H1 (cell line): ENCODE results near the gene BRD2. TPM values are rescaled to one million over a fixed set of nuclear protein-coding genes. Genes with fewer than 3 reads are reported as not detected.

Source experiments
- polyA plus RNA-seq, 7 experiments: library from polyadenylated mRNA; depleted of rRNA in 3 of 7; stranded (reverse) in 5 of 7; unstranded in 2 of 7; fragments of >200 nt in 5 of 7; fragments of 200-250 nt in 2 of 7; gene quantifications; 1 replicate in 5 of 7; 2 replicates in 1 of 7; 4 replicates in 1 of 7; pipeline versions ENCODE4 v1.2.1 to v1.2.3, GENCODE V29; 2011 to 2013; ENCODE audit warnings: missing spikeins in 2 of 7, mixed read lengths in 2 of 7
- total RNA-seq: library from RNA; stranded (reverse); fragmentation: NEBNext Ultra II Directional; extraction: Animal tissue kit (Norgen Biotek cat#: 25700); gene quantifications from 2 replicates; pipeline ENCODE4 v1.2.1, GENCODE V29; 2021

The BRD2 gene
- total and polyA plus RNA-seq, 2 of the 8 experiments (the other 6 are each of a cell fraction or from before 2014, with no cell fraction given) = 132 to 185 TPM

Other genes starting within 250 kb of the BRD2 start
- gene HLA-DQA2, start 227.2 kb upstream of the BRD2 start, total RNA-seq = not detected in 2 replicates
- not detected in 2 replicates for gene HLA-DQA2, start 227.2 kb upstream of the BRD2 start, polyA plus RNA-seq (2011; rRNA removed)
- not detected in 2 replicates for gene HLA-DQB2, start 205.1 kb upstream of the BRD2 start, total RNA-seq
- not detected in 2 replicates for gene HLA-DQB2, start 205.1 kb upstream of the BRD2 start, polyA plus RNA-seq (2011; rRNA removed)
- gene HLA-DOB, start 151.6 kb upstream of the BRD2 start, total RNA-seq = 0.27 TPM in 1 of 2 replicates, not detected in the other
- gene HLA-DOB, start 151.6 kb upstream of the BRD2 start, polyA plus RNA-seq (2011; rRNA removed) = 0.19 and 0.35 TPM in 2 replicates
- gene TAP2, start 129.9 kb upstream of the BRD2 start, total RNA-seq = 24.3 and 27.2 TPM in 2 replicates
- gene TAP2, start 129.9 kb upstream of the BRD2 start, polyA plus RNA-seq (2011; rRNA removed) = 11.3 and 19.9 TPM in 2 replicates
- 18.4 and 22.0 TPM in 2 replicates for gene PSMB8, start 124.5 kb upstream of the BRD2 start, total RNA-seq
- 26.9 and 43.0 TPM in 2 replicates for gene PSMB8, start 124.5 kb upstream of the BRD2 start, polyA plus RNA-seq (2011; rRNA removed)
- gene TAP1, start 114.9 kb upstream of the BRD2 start, total RNA-seq = 16.8 TPM in 2 replicates
- gene TAP1, start 114.9 kb upstream of the BRD2 start, polyA plus RNA-seq (2011; rRNA removed) = 20.1 and 22.0 TPM in 2 replicates
- 2.9 and 4.5 TPM in 2 replicates for gene PSMB9, start 114.4 kb upstream of the BRD2 start, total RNA-seq
- 12.5 and 22.8 TPM in 2 replicates for gene PSMB9, start 114.4 kb upstream of the BRD2 start, polyA plus RNA-seq (2011; rRNA removed)
- gene HLA-DMB, start 27.6 kb upstream of the BRD2 start, total RNA-seq = 1.3 and 2.7 TPM in 2 replicates
- 3.2 and 4.7 TPM in 2 replicates for gene HLA-DMB, start 27.6 kb upstream of the BRD2 start, polyA plus RNA-seq (2011; rRNA removed)
- gene HLA-DMA, start 15.5 kb upstream of the BRD2 start, total RNA-seq = 13.3 and 15.1 TPM in 2 replicates
- 18.0 and 23.1 TPM in 2 replicates for gene HLA-DMA, start 15.5 kb upstream of the BRD2 start, polyA plus RNA-seq (2011; rRNA removed)
- gene HLA-DOA, start 41.0 kb downstream of the BRD2 start, total RNA-seq = 23.7 TPM in 2 replicates
- 89.0 and 120 TPM in 2 replicates for gene HLA-DOA, start 41.0 kb downstream of the BRD2 start, polyA plus RNA-seq (2011; rRNA removed)
- gene HLA-DPA1, start 105.1 kb downstream of the BRD2 start, total RNA-seq = 6.2 and 6.8 TPM in 2 replicates
- gene HLA-DPA1, start 105.1 kb downstream of the BRD2 start, polyA plus RNA-seq (2011; rRNA removed) = 8.4 and 13.1 TPM in 2 replicates
- 32.3 and 37.8 TPM in 2 replicates for gene HLA-DPB1, start 107.4 kb downstream of the BRD2 start, total RNA-seq
- gene HLA-DPB1, start 107.4 kb downstream of the BRD2 start, polyA plus RNA-seq (2011; rRNA removed) = 58.8 and 62.8 TPM in 2 replicates
- gene COL11A2, start 223.9 kb downstream of the BRD2 start, total RNA-seq = 2.8 and 3.5 TPM in 2 replicates
- 3.8 and 4.7 TPM in 2 replicates for gene COL11A2, start 223.9 kb downstream of the BRD2 start, polyA plus RNA-seq (2011; rRNA removed)
- 17.8 and 18.1 TPM in 2 replicates for gene RXRB, start 232.1 kb downstream of the BRD2 start, total RNA-seq
- 13.0 and 13.9 TPM in 2 replicates for gene RXRB, start 232.1 kb downstream of the BRD2 start, polyA plus RNA-seq (2011; rRNA removed)
- gene SLC39A7, start 232.3 kb downstream of the BRD2 start, total RNA-seq = 120 and 123 TPM in 2 replicates
- gene SLC39A7, start 232.3 kb downstream of the BRD2 start, polyA plus RNA-seq (2011; rRNA removed) = 63.3 and 70.2 TPM in 2 replicates
- 3.3 and 3.6 TPM in 2 replicates for gene HSD17B8, start 236.1 kb downstream of the BRD2 start, total RNA-seq
- gene HSD17B8, start 236.1 kb downstream of the BRD2 start, polyA plus RNA-seq (2011; rRNA removed) = 17.1 and 22.0 TPM in 2 replicates
- gene RING1, start 239.9 kb downstream of the BRD2 start, total RNA-seq = 26.0 and 27.4 TPM in 2 replicates
- 16.4 and 26.0 TPM in 2 replicates for gene RING1, start 239.9 kb downstream of the BRD2 start, polyA plus RNA-seq (2011; rRNA removed)